B cell (primary cell): ENCODE measurements around the gene CR1. TPM values are rescaled to one million over a fixed set of nuclear protein-coding genes. Genes with fewer than 3 reads are reported as not detected.

Experiments
- ATAC-seq: fragments of 200-7000 bp; cut with Tn5 transposase; one replicate; pipeline ENCODE4 v1.10.0; 2021; ENCODE audit warnings: low read depth, mild to moderate bottlenecking, moderate number of reproducible peaks, moderate library complexity
- CTCF ChIA-PET: fragments of 350-600 bp; sonication (Branson Sonifier 250); formaldehyde crosslinking; loops from one replicate; lab custom pipeline; 2021; ENCODE audit warnings: antibody characterized with exemption, inconsistent platforms; lab: Charles Lee
- POLR2A ChIA-PET: fragments of 350-600 bp; sonication (Branson Sonifier 250); formaldehyde crosslinking; loops from one replicate; lab custom pipeline; 2021; ENCODE audit warnings: antibody characterized with exemption; lab: Charles Lee
- DNase-seq: peaks from one replicate; pipeline ENCODE4 v3.0.0; 2013
- H2AFZ ChIP-seq: 2 replicates; pipeline ENCODE4 v1.6.1; 2012; ENCODE audit warnings: mild to moderate bottlenecking, low read depth, low read length; ENCODE audit not compliant: insufficient read depth, poor library complexity, severe bottlenecking
- H3K27ac ChIP-seq, 2 donors: 1 replicate in 1 of 2; 2 replicates in 1 of 2; pipeline ENCODE4 v1.5.1; 2012 to 2013; ENCODE audit warnings: low read length in 2 of 2, mild to moderate bottlenecking in 2 of 2, moderate library complexity in 1 of 2
- H3K27me3 ChIP-seq, 4 experiments: fragments of 200-600 bp in 1 of 4; sonication (generic) in 1 of 4; replicated peaks in 1 of 4; 1 replicate in 2 of 4; 2 replicates in 2 of 4; pipeline versions ENCODE4 v1.6.1 to v1.7.0; 2013 to 2016; ENCODE audit warnings: low read length in 3 of 4, mild to moderate bottlenecking in 2 of 4, mixed read lengths in 1 of 4, moderate library complexity in 1 of 4; ENCODE audit not compliant: insufficient read depth in 4 of 4, control insufficient read depth in 3 of 4; ENCODE audit errors: control extremely low read depth in 1 of 4
- H3K36me3 ChIP-seq, 2 experiments: replicated peaks in 1 of 2; 1 replicate in 1 of 2; 2 replicates in 1 of 2; pipeline versions ENCODE4 v1.6.1 to v1.7.1; 2013; ENCODE audit warnings: low read length in 1 of 2; ENCODE audit not compliant: insufficient read depth in 2 of 2, control insufficient read depth in 1 of 2; ENCODE audit errors: control extremely low read depth in 1 of 2, extremely low read depth in 1 of 2
- H3K4me1 ChIP-seq, 2 donors: fragments of 200-600 bp in 1 of 2; sonication (generic) in 1 of 2; 1 replicate in 1 of 2; 2 replicates in 1 of 2; pipeline versions ENCODE4 v1.5.1 to v1.6.1; 2013 to 2017; ENCODE audit warnings: low read length in 2 of 2; ENCODE audit not compliant: control insufficient read depth in 2 of 2, insufficient read depth in 2 of 2
- H3K4me2 ChIP-seq: replicated peaks from 2 replicates; pipeline ENCODE3; 2012; ENCODE audit warnings: mild to moderate bottlenecking, low read depth, low read length; ENCODE audit not compliant: poor library complexity, severe bottlenecking
- H3K4me3 ChIP-seq, 5 experiments: fragments of 200-600 bp in 1 of 5; sonication (generic) in 1 of 5; 1 replicate in 3 of 5; 2 replicates in 2 of 5; pipeline versions ENCODE4 v1.5.1 to v1.7.0; 2011 to 2016; ENCODE audit warnings: low read length in 4 of 5, mild to moderate bottlenecking in 4 of 5, low read depth in 2 of 5, control low read depth in 1 of 5, moderate library complexity in 1 of 5; ENCODE audit not compliant: insufficient read depth in 1 of 5; ENCODE audit errors: control extremely low read depth in 1 of 5, extremely low read depth in 1 of 5
- H3K79me2 ChIP-seq: fragments of 200-600 bp; sonication (generic); one replicate; pipeline ENCODE4 v1.6.0; 2016; ENCODE audit warnings: low read length; ENCODE audit not compliant: control insufficient read depth, insufficient read depth
- H3K9ac ChIP-seq: fragments of 200-600 bp; sonication (generic); 2 replicates; pipeline ENCODE4 v1.6.1; 2017; ENCODE audit warnings: mild to moderate bottlenecking, low read length, moderate library complexity
- H3K9me3 ChIP-seq, 3 donors: one replicate each; pipeline versions ENCODE4 v1.6.1 to v1.7.1; 2013; ENCODE audit warnings: low read length in 2 of 3; ENCODE audit not compliant: control insufficient read depth in 2 of 3, insufficient read depth in 1 of 3; ENCODE audit errors: control extremely low read depth in 1 of 3
- H4K20me1 ChIP-seq: 2 replicates; pipeline ENCODE4 v1.6.0; 2012; ENCODE audit warnings: mild to moderate bottlenecking, low read length; ENCODE audit not compliant: insufficient read depth, control insufficient read depth, poor library complexity, severe bottlenecking
- H3K27ac Mint-ChIP-seq: one replicate; pipeline ENCODE4 v1.8.0; 2021; ENCODE audit warnings: mixed read lengths
- H3K27me3 Mint-ChIP-seq: one replicate; pipeline ENCODE4 v1.8.0; 2021; ENCODE audit warnings: mixed read lengths
- H3K4me1 Mint-ChIP-seq: one replicate; pipeline ENCODE4 v1.8.0; 2021; ENCODE audit warnings: mixed read lengths
- H3K4me3 Mint-ChIP-seq: one replicate; pipeline ENCODE4 v1.8.0; 2021; ENCODE audit warnings: mixed read lengths
- H3K9me3 Mint-ChIP-seq: one replicate; pipeline ENCODE4 v1.8.0; 2022; ENCODE audit warnings: mixed read lengths; ENCODE audit not compliant: insufficient read depth
- EZH2 ChIP-seq: IDR thresholded peaks from 2 replicates; pipeline ENCODE4 v1.6.1; 2012; ENCODE audit warnings: borderline replicate concordance, low read depth, mild to moderate bottlenecking, moderate library complexity, low read length; ENCODE audit not compliant: insufficient read depth, poor library complexity, severe bottlenecking
- WGBS: methylation state at CpG from one replicate; pipeline ENCODE4 v1.1.5; 2013; ENCODE audit warnings: missing lambda C conversion rate; ENCODE audit not compliant: insufficient coverage; 5-methylcytosine and 5-hydroxymethylcytosine counted together
- intact Hi-C: fragments of 100-400 bp; cut with micrococcal nuclease; formaldehyde crosslinking; loops from one replicate; pipeline ENCODE4 v1.10.0; 2022
- polyA plus RNA-seq: library from polyadenylated mRNA; depleted of rRNA; stranded (reverse); fragments of >200 nt; gene quantifications from 2 replicates; pipeline ENCODE4 v1.2.3, GENCODE V29; 2012
- total RNA-seq, 2 donors: library from RNA; stranded (reverse); fragments of 120-200 nt in 1 of 2; gene quantifications; 1 replicate in 1 of 2; 2 replicates in 1 of 2; pipeline versions ENCODE4 v1.2.3 to v1.2.4, GENCODE V29; 2013 to 2022
- TF ChIP-seq, protein P1 (sequence below): fragments of 200-600 bp; IDR thresholded peaks from one replicate; pipeline ENCODE4 v1.8.0; 2022; ENCODE audit warnings: antibody characterized with exemption, mild to moderate bottlenecking

Gene CR1
- total and polyA plus RNA-seq, 2 donors (not counting 1 experiment from before 2014, with no cell fraction given): 26.4 to 36.7 TPM

DNA sequence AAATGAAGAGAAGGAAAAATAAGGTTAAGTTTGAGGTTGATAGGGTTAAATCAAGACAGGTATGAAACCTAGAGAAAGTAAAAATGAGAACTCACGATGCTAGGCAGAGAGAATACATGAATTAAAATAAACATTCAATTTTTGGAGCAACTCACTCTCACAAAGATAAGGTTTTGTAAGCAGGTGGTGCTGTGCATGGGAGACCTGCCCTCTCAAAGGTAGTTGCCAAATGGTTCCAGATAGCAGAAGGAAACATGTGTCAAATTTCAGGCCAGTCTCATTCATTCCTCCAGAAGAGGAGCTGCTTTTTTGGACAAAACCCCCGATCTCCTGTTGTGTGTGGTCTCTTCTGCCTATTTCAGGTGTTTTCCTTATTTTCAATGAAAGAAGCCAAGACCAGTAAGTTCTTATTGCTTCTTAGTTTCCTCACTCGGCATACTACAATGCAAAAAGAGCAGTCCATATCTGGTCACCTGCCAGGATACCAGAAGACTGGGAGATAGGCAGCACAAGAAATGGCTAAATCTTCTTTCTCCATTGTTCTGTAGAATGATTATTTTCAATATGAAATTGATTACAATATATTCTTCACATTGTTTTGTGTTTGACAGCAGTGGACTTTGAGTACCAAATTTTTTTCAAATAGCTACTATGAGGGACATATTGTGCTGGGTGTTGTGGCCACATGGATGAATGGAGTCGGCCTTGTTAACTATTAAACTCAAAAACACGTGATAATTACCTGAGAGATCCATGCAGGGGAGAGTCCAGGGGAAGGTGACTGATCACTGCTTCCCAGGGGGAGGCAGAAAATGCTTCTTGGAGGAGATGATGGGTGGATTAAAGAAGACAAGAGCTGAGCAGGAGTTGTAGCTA is 152.6 kb downstream of the CR1 start:
- H3K4me1 ChIP-seq: peaks cover 7 to 12% of the 10 kb centered on the region in 2 donors
- no peaks in the 10 kb centered on the region for H3K9me3 Mint-ChIP-seq
- ATAC-seq: no peak

More for the DNA sequence above, 152.6 kb downstream of the CR1 start:
- TF ChIP-seq, protein P1, sequence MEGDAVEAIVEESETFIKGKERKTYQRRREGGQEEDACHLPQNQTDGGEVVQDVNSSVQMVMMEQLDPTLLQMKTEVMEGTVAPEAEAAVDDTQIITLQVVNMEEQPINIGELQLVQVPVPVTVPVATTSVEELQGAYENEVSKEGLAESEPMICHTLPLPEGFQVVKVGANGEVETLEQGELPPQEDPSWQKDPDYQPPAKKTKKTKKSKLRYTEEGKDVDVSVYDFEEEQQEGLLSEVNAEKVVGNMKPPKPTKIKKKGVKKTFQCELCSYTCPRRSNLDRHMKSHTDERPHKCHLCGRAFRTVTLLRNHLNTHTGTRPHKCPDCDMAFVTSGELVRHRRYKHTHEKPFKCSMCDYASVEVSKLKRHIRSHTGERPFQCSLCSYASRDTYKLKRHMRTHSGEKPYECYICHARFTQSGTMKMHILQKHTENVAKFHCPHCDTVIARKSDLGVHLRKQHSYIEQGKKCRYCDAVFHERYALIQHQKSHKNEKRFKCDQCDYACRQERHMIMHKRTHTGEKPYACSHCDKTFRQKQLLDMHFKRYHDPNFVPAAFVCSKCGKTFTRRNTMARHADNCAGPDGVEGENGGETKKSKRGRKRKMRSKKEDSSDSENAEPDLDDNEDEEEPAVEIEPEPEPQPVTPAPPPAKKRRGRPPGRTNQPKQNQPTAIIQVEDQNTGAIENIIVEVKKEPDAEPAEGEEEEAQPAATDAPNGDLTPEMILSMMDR: no peak
- no peak for TF ChIP-seq EZH2
- intact Hi-C loops: no loop called here
- Histone ChIP-seq H3K27me3 (no peaks in the 10 kb centered on the region), H3K36me3 (no peaks in the 10 kb centered on the region), H3K79me2 (no peaks in the 10 kb centered on the region), H2AFZ (no peak overlapping the region), H3K4me3 (no peak overlapping the region), H4K20me1 (no peaks in the 10 kb centered on the region), H3K4me2 (no peak overlapping the region), H3K27ac (no peak overlapping the region), H3K9me3 (peaks cover 0 to 6% (median 0%) of the 10 kb centered on the region in 3 donors), H3K9ac (no peak overlapping the region)
- H3K27ac Mint-ChIP-seq: no peak overlapping the region
- H3K4me3 Mint-ChIP-seq: no peak overlapping the region
- WGBS: 96% methylated on average over 4 of the region's 5 CpGs
- CTCF ChIA-PET: no interaction called here
- POLR2A ChIA-PET: no interaction called here
- DNase-seq: no peak
- peaks cover 12% of the 10 kb centered on the region for H3K4me1 Mint-ChIP-seq
- H3K27me3 Mint-ChIP-seq: no peaks in the 10 kb centered on the region
